ENCODE data around the gene OR52A1.
A peak's percentile ranks its signal among the peaks of the same experiment; 100 is the strongest.

OR52A1 gene

GRCh38 chr11:5131584-5132335 is 22.8 kb downstream of the OR52A1 start:
- DNase-seq, result no peak

- no peak for DNase-seq
These were observed 25.1 kb downstream of the OR52A1 start for GRCh38 chr11:5129457-5129877.

- no peak for DNase-seq
These were observed 29.5 kb downstream of the OR52A1 start for GRCh38 chr11:5124891-5125620.

GRCh38 chr11:5123802-5124521 is 30.6 kb downstream of the OR52A1 start:
- DNase-seq, result peak; percentile 74 to 79 (median 76)

GRCh38 chr11:5118893-5119292 is 35.7 kb downstream of the OR52A1 start:
- DNase-seq, result no peak

- DNase-seq, result no peak
These were observed 37.0 kb downstream of the OR52A1 start for GRCh38 chr11:5117588-5117987.

GRCh38 chr11:5115339-5115738 is 39.2 kb downstream of the OR52A1 start:
- no peak for DNase-seq

GRCh38 chr11:5107285-5107684 is 47.3 kb downstream of the OR52A1 start:
- DNase-seq, result no peak

- DNase-seq, result no peak
These were observed 51.5 kb downstream of the OR52A1 start for GRCh38 chr11:5103066-5103465.

- no peak for DNase-seq
These were observed 52.3 kb downstream of the OR52A1 start for GRCh38 chr11:5102246-5102645.

GRCh38 chr11:5096011-5096410 is 58.5 kb downstream of the OR52A1 start:
- no peak for DNase-seq

Measured in suppressor macrophage (primary cell).